ENCODE results near the gene CPT1B.
"Not testable (repeated sequence)": the region's sequence is repeated elsewhere in the genome, so short reads cannot be mapped to it uniquely, and the experiment has no call there.

The CPT1B gene

DNA sequence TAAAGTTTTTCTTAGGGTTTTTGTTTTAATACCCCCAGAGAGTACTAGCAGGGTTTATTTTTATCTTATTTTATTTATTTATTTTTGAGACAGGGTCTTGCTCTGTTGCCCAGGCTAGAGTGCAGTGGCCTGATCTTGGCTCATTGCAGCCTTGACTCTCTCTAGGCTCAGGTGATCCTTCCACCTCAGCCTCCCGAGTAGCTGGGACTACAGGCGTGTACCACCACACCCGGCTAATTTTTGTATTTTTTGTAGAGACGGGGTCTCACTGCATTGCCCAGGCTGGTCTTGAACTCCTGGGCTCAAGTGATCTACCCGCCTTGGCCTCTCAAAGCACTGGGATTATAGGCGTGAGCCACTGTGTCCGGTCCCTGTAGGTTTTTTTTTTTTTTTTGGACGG, 58.0 kb downstream of the CPT1B start:
- H3K27me3 ChIP-seq (ENCODE audit: insufficient read depth, low read length): not testable (repeated sequence)
- H3K36me3 ChIP-seq (ENCODE audit: insufficient read depth, low read length): peaks cover 68% of the 10 kb centered on the region

GRCh38 chr22:50519151-50519550, 59.1 kb downstream of the CPT1B start:
- Histone ChIP-seq H3K27me3 (ENCODE audit: insufficient read depth, low read length) (no peaks in the 10 kb centered on the region), H2AFZ (ENCODE audit: low read depth, low read length) (no peak overlapping the region), H3K4me3 (ENCODE audit: low read length) (no peak overlapping the region), H3K9me3 (ENCODE audit: low read length) (no peaks in the 10 kb centered on the region), H3K4me1 (ENCODE audit: insufficient read depth, low read length) (peaks cover under 1% of the 10 kb centered on the region), H3K36me3 (ENCODE audit: insufficient read depth, low read length) (peaks cover 75% of the 10 kb centered on the region)

More for the DNA sequence above, 58.0 kb downstream of the CPT1B start:
- not testable (repeated sequence) for H2AFZ ChIP-seq (ENCODE audit: low read depth, low read length); H3K4me3 ChIP-seq (ENCODE audit: low read length); H3K9me3 ChIP-seq (ENCODE audit: low read length)
- H3K4me1 ChIP-seq (ENCODE audit: insufficient read depth, low read length): peaks cover 11% of the 10 kb centered on the region
